TTC549 (cell line): ENCODE data around the gene DPH1.

Experiments
- FAIRE-seq: peaks from 2 replicates; lab custom pipeline; 2012; peaks lifted over from hg19 to GRCh38; lab: Jason Lieb, UNC

DPH1 gene

DNA sequence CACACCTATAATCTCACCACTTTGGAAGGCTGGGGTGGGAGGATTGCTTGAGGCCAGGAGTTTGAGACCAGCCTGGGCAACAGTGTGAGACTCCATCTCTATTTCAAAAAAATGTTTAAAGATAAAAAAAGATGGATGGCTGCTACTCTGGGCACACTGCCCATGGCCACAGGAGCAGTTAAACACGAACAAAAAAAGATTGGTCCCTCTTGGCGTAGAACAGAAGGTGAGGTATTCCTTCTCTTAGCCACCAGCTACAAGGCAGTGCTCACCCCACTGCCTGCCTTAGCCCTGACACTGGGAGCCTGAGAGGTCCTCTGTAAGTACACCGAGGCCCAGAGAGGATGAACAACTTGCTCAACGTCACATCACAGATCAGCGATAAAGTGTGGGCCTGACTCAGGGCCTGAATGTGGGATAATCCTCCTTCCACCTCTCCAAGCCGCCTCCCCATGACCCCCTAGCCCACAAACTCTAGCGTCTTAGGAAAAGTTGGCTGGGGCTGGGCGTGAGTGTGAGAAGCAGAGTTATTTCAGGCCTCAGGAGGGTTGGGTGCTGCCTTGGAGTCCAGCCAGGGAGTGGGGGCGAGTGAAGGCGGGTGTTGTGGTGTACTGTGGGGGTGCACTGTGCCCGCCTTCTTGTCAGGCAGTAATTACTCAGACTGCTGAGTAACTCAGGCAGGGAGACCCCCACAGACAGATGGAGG, 2.3 kb upstream of the DPH1 start:
- FAIRE-seq = no peak

- FAIRE-seq = no peak
These were observed 1.7 kb upstream of the DPH1 start for GRCh38 chr17:2028234-2028614.

- FAIRE-seq = no peak
These were observed 1.2 kb upstream of the DPH1 start for GRCh38 chr17:2028737-2029136.

GRCh38 chr17:2030779-2031163, 818 bp downstream of the DPH1 start:
- no peak for FAIRE-seq

- no peak for FAIRE-seq
These were observed 3.2 kb downstream of the DPH1 start for GRCh38 chr17:2033153-2033552.

- FAIRE-seq = no peak
These were observed 4.2 kb downstream of the DPH1 start for GRCh38 chr17:2034157-2034556.

- FAIRE-seq = no peak
These were observed 5.0 kb downstream of the DPH1 start for GRCh38 chr17:2034806-2035540.

GRCh38 chr17:2035541-2036488, 5.9 kb downstream of the DPH1 start:
- FAIRE-seq = no peak

- FAIRE-seq = no peak
These were observed 7.2 kb downstream of the DPH1 start for GRCh38 chr17:2037155-2037554.

DNA sequence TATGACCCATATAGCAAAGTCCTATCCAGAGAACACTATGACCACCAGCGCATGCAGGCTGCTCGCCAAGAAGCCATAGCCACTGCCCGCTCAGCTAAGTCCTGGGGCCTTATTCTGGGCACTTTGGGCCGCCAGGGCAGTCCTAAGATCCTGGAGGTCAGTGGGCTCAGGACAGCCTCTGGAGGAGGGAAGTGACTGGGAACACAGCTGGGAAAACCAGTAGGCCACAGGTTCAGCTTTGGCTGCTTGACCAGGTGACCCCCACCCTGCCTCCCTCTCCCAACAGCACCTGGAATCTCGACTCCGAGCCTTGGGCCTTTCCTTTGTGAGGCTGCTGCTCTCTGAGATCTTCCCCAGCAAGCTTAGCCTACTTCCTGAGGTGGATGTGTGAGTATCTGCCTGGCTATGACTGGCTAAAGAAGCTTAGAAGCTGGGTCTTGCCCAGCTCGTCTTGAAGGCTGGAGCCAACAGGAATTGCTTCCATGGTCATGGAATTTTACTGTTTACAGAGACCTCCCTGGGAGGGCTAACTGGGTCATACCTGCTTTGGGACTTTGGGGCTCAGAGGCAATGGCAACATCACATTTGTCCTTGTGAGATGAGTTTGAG, 10.4 kb downstream of the DPH1 start:
- no peak for FAIRE-seq

DNA sequence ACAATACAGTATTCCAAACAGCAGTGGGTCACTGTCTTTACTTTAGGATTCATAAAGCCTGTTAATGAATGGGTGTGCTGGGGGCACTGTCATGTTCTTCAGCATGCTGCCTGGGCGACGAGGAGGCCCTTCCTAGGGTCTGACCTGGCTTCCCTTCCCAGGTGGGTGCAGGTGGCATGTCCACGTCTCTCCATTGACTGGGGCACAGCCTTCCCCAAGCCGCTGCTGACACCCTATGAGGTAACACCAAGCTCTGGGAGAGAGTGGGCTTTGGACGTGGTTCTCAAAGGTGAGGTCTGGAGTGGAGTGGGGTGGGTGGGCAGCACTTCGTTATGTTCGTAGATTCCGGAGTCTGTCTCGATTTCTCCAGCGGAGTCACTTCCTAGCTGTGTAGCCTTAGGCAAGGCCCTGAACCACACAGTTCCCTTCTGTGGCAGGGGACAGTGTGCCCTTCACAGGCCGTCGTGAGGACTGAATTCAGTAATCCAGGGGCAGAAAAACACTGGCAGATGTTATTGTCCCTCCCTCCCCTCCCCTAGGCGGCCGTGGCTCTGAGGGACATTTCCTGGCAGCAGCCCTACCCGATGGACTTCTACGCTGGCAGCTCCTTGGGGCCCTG, 11.1 kb downstream of the DPH1 start:
- FAIRE-seq = no peak

- peak; percentile 38 for FAIRE-seq
These were observed 11.8 kb downstream of the DPH1 start, which contains the start of gene OVCA2 for GRCh38 chr17:2041561-2042389. OVCA2 (plus strand) TSS chr17:2042022; CDS start chr17:2042048, 26 bp downstream.

- FAIRE-seq = no peak
These were observed 12.5 kb downstream of the DPH1 start for GRCh38 chr17:2042390-2042847.

GRCh38 chr17:2042933-2043332, 13.0 kb downstream of the DPH1 start:
- FAIRE-seq = no peak

DNA sequence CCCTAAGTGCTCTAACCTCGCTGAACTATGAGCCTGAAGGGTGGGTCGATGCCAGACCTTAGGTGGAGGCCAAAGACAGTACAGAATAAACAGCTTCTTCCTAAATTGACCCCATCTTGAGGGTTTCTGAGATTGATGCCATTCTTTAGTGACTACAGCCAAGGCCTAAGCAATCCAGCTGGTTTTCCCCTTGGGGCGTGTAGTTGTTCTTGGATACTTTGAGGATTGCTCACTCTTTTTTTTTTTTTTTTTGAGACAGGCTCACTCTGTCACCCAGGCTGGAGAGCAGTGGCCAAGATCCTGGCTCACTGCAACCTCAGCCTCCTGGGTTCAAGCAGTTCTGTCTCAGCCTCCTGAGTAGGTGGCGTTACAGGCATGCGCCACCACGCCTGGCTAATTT, 13.8 kb downstream of the DPH1 start:
- FAIRE-seq = no peak

DNA sequence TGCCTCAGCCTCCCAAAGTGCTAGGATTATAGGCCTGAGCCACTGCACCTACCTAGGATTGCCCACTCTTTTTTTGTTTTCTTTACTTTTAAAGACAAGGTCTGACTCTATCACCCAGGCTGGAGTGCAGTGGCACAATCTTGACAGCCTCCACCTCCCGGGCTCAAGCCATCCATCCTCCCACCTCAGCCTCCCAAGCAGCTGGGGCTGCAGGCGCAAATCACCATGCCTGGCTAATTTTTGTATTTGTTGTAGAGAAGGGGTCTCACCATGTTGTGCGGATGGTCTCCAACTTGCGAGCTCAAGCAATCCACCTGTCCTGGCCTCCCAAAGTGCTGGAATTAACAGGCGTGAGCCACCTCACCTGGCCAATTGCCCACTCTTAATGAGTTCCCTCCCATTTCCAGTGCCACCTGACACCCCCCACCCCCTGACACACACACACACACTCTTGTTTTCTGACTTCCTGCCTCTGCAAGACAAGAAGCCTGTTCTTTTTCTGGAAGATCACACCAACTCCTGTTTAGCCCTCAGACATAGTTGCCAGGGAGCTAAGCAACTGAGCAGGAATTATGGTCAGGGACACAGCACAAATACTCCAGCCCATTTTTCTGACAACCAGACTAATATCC, 14.4 kb downstream of the DPH1 start:
- no peak for FAIRE-seq

- FAIRE-seq = no peak
These were observed 17.6 kb downstream of the DPH1 start for GRCh38 chr17:2047590-2047989.

GRCh38 chr17:2048805-2049204, 18.9 kb downstream of the DPH1 start:
- no peak for FAIRE-seq

- no peak for FAIRE-seq
These were observed 19.7 kb downstream of the DPH1 start for GRCh38 chr17:2049333-2050299.
